Neutrophil (primary cell): Measurements from ENCODE around the gene MT2A.

ENCODE experiments used
- H3K27ac ChIP-seq: fragments of 200-600 bp; sonication (generic); 2 replicates; pipeline ENCODE4 v1.5.1; 2016; ENCODE audit warnings: mild to moderate bottlenecking, moderate library complexity
- H3K27me3 ChIP-seq: fragments of 200-600 bp; sonication (generic); 2 replicates; pipeline ENCODE4 v1.6.0; 2016; ENCODE audit warnings: mild to moderate bottlenecking
- H3K36me3 ChIP-seq: fragments of 200-600 bp; sonication (generic); 2 replicates; pipeline ENCODE4 v1.5.1; 2017
- H3K4me1 ChIP-seq, 2 experiments: fragments of 200-600 bp in 1 of 2; sonication (generic) in 1 of 2; 1 replicate in 1 of 2; 2 replicates in 1 of 2; pipeline versions ENCODE4 v1.5.1 to v1.6.1; 2013 to 2016; ENCODE audit warnings: low read depth in 1 of 2, low read length in 1 of 2, mild to moderate bottlenecking in 1 of 2, moderate library complexity in 1 of 2; ENCODE audit not compliant: control insufficient read depth in 1 of 2, insufficient read depth in 1 of 2
- H3K4me3 ChIP-seq, 2 experiments: fragments of 200-600 bp in 1 of 2; sonication (generic) in 1 of 2; 1 replicate in 1 of 2; 2 replicates in 1 of 2; pipeline ENCODE4 v1.5.1; 2013 to 2016; ENCODE audit warnings: low read depth in 1 of 2, low read length in 1 of 2, mild to moderate bottlenecking in 1 of 2, moderate library complexity in 1 of 2
- H3K9me3 ChIP-seq: fragments of 200-600 bp; sonication (generic); 2 replicates; pipeline ENCODE4 v1.5.1; 2016
- TF ChIP-seq, protein P1 (sequence below): fragments of 200-600 bp; sonication (generic); IDR thresholded peaks from 2 replicates; pipeline ENCODE4 v1.5.1; 2016; ENCODE audit warnings: antibody characterized with exemption

MT2A gene

GRCh38 chr16:56589141-56590039 lies 19.0 kb upstream of the MT2A start, which contains the start of gene MT3:
MT3 (plus strand) TSS chr16:56589528; CDS start chr16:56589591, 63 bp downstream.
- H3K27me3 ChIP-seq: peaks cover 67% of the 10 kb centered on the region

DNA sequence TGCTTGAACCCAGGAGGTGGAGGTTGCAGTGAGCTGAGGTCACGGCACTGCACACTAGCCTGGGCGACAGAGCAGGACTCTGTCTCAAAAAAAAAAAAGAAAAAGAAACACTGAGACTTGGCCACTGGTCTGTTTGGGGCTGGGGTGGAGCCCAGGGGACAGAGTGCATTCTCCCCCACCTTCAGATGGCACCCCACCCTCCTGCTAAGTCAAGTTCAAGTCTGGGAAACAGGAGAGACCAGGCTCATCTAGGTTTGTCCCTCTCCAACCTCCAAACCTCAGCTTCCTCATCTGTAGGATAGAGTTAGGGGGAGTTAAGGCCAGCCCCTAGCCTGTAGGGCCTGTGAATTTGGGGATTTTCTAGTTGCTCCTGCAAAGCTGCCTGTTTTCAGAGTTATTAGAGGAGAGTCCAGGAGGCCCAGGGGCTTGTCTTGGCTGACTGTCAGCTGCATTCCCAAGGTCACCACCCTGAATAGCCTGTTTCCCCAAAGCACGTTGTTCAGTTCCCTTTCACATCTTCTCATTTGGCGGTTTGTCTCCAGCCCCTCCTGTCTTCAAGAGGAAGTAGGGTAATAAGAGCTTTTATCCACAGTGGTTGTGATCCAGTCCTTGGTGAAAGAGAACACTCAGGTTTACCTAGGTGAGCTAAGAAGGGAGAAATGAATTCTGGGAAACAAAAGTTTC lies 16.9 kb upstream of the MT2A start:
- TF ChIP-seq, protein P1, sequence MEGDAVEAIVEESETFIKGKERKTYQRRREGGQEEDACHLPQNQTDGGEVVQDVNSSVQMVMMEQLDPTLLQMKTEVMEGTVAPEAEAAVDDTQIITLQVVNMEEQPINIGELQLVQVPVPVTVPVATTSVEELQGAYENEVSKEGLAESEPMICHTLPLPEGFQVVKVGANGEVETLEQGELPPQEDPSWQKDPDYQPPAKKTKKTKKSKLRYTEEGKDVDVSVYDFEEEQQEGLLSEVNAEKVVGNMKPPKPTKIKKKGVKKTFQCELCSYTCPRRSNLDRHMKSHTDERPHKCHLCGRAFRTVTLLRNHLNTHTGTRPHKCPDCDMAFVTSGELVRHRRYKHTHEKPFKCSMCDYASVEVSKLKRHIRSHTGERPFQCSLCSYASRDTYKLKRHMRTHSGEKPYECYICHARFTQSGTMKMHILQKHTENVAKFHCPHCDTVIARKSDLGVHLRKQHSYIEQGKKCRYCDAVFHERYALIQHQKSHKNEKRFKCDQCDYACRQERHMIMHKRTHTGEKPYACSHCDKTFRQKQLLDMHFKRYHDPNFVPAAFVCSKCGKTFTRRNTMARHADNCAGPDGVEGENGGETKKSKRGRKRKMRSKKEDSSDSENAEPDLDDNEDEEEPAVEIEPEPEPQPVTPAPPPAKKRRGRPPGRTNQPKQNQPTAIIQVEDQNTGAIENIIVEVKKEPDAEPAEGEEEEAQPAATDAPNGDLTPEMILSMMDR: no peak
- Histone ChIP-seq H3K4me1 (peaks cover 0 to 6% of the 10 kb centered on the region in 2 experiments), H3K36me3 (no peaks in the 10 kb centered on the region), H3K27me3 (peaks cover 47% of the 10 kb centered on the region), H3K9me3 (no peaks in the 10 kb centered on the region), H3K4me3 (no peak overlapping the region), H3K27ac (no peak overlapping the region)

More at GRCh38 chr16:56589141-56590039, 19.0 kb upstream of the MT2A start, which contains the start of gene MT3:
- H3K4me1 ChIP-seq: peaks cover 0 to 6% of the 10 kb centered on the region in 2 experiments
- no peak within 1 kb of the TSS for H3K27ac ChIP-seq
- H3K4me3 ChIP-seq: no peak within 1 kb of the TSS
- no peaks in the 10 kb centered on the region for H3K36me3 ChIP-seq
- no peaks in the 10 kb centered on the region for H3K9me3 ChIP-seq
- TF ChIP-seq, protein P1: no peak

DNA sequence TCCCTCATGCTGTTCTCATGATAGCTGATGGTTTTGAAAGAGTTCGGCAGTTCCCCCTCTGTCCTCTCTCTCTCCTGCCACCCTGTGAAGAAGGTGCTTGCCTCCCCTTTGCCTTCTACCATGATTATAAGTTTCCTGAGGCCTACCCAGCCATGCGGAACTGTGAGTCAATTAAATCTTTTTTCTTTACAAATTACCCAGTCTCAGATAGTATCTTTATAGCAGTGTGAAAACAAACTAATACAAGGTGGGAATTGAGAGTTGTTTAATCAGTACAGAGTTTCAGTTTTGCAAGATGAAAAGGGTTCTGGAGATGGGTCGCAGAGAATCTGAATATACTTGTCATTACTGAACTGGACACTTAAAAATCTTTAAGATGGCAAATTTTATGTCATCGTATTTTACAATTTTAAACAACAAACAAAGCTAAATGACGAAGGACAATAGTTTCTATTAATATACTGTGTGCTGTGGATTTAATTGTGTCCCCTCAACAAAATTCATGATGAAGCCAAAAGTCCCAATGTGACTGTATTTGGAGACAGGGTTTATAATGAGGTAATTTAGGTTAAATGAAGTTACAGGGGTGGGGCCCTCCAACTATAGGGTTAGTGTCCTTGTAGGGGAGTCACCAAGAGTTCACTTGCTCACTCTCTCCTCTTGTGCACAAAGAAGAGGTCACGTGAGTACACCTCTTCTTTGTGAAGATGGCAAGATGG lies 14.7 kb upstream of the MT2A start:
- Histone ChIP-seq H3K36me3 (no peaks in the 10 kb centered on the region), H3K27ac (no peak overlapping the region), H3K9me3 (no peaks in the 10 kb centered on the region), H3K4me3 (no peak overlapping the region), H3K4me1 (peaks cover 0 to 6% of the 10 kb centered on the region in 2 experiments), H3K27me3 (peaks cover 38% of the 10 kb centered on the region)
- TF ChIP-seq, protein P1: no peak

DNA sequence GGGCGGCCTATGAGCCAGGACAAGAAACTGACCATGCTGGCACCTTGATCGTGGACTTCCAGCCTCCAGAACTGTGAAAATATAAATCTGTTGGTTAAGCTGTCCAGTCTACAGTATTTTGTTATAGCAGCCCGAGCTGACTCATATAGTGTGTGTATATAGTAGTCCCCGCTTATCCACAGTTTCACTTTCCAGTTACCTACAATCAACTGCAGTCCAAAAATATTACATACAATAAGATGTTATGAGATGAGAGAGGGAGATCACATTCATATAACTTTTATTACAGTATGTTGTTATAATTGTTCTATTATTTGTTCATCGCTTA lies 14.1 kb upstream of the MT2A start:
- Histone ChIP-seq H3K36me3 (no peaks in the 10 kb centered on the region), H3K9me3 (no peaks in the 10 kb centered on the region), H3K4me3 (no peak overlapping the region), H3K27me3 (peaks cover 33% of the 10 kb centered on the region), H3K4me1 (peaks cover 0 to 4% of the 10 kb centered on the region in 2 experiments), H3K27ac (no peak overlapping the region)
- TF ChIP-seq, protein P1: no peak

GRCh38 chr16:56600398-56600999 lies 7.9 kb upstream of the MT2A start:
- Histone ChIP-seq H3K27me3 (peaks cover 49% of the 10 kb centered on the region), H3K27ac (no peak overlapping the region), H3K9me3 (no peaks in the 10 kb centered on the region), H3K4me1 (no peaks in the 10 kb centered on the region), H3K36me3 (no peaks in the 10 kb centered on the region), H3K4me3 (no peak overlapping the region)
- TF ChIP-seq, protein P1: no peak
